ENCODE measurements around the gene LGR6.

LGR6 gene

DNA sequence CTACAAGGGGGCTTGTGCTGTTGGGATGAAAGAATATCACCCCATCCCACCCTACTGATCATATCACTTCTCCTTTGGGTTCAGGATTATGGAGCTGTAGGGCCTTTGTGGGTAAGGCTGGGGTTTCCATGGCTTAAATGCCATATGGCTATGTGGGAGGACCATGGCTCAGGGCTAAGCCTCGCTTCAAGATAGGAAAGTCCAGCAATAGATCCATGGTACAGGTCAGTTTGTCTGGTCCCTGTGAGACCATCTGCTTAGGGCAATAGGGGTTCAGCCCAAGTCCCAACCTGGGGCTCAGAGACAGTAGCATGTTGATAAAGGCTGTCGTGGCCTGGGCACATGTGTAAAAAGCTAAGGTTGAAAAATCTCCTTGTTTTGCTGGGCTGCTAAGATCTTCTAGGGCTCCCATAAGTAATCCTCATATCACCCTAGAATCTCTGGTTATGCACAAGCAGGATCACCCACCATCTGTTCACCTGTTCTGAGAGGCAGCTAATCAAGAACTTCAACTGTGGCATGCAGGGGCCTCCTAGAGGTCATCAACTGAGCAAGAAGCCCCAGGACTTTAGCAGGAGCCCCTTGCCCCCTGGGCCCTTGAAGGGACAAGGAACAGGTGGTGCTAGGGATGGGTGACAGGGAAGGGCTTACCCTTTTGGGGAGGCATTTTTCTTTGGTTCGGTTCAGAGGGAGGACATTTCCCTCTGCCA is 81.6 kb downstream of the LGR6 start:
- no peak for DNase-seq

DNA sequence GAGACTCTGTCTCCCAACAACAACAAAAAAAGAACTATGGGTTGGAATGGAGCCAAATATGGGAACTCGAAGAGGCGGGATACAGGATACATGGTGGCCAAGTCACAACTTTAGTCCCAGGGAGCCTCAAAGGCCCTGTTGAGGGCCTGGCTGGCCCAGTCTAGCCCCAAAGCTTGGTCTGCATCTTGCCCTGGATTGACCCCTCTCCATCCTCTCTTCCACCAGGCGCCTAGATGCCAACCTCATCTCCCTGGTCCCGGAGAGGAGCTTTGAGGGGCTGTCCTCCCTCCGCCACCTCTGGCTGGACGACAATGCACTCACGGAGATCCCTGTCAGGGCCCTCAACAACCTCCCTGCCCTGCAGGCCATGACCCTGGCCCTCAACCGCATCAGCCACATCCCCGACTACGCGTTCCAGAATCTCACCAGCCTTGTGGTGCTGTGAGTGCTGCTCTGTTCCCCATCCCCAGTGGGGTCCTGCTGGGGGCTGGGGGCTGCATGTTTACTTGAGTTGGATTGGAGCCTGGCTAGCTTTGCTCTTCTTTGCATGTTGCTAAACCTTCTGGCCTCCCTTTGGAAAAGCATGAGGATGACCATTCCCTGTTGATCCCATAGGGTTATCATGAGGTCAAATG is 82.6 kb downstream of the LGR6 start:
- DNase-seq = no peak

DNA sequence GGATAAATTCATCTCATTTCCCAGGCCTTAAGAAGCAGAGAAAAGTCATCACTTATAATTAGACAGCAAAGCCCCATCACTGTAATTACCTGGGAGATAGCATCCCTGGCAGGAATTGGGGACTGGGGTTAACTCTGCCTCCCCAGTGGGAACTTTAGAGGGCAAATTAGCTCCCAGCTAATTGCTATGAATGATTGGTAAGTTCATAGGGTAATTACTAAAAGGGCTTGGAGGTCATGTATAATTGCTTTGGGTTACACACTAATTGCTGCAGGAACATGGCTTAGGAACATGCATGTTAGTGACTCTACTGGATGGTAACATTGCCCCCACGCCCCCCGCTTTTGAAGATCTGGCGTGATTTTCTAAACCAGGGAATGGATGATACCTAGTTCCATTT is 83.3 kb downstream of the LGR6 start:
- DNase-seq = no peak

DNA sequence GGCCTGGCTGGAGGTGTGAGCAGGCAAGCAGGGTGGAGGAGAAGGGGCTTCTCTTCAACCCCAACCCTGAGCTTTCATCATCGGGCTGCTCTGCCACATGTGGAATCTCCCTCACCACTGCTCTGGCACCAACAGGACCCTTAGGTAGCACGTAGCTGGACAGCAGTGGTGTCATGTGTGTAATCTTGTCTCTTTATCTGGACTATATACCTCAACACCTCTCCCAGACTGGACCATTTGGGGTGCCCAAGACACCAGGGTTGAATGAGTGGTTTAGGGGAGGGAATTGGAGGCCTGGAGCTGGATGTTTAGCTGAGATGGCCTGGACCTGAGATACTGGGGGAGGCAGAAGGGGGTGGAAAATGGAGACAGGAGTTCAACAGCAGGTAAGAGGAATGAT is 85.2 kb downstream of the LGR6 start:
- no peak for DNase-seq

DNA sequence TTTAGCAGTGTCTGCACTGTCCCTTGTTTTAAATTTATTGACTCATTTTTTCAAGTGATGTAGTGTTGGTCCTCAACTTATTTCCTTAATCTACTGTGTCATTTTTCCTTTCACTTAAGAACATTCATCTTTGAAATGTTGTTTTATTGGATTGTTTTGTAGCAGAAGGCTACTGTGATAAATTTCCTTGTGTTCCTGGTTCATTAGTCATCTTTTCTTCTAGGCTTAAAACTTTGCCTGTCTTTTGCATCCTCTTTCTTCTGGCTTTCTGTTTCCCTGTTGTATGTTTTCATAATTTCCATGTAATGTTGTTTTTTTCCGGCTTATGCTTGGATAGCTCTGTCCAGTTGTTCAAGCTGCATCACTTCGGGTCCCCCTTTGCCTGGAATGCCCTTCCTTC is 86.2 kb downstream of the LGR6 start:
- DNase-seq = no peak

DNA sequence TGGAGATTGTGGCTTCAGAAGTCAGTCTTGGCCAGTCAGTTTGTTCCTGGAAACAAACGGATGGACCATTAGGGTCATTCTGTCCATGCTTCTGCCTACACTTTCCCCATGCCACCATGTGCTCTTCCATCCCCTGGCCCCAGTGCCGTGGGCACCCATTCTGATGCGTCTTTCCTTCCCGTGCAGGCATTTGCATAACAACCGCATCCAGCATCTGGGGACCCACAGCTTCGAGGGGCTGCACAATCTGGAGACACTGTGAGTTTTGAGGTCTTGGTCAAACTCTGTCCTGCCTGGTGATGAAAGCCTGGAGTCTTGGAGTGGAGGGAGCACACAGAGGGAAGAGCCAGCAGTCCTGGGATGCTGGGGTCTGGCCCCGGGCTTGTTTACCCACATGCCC is 87.0 kb downstream of the LGR6 start:
- no peak for DNase-seq

DNA sequence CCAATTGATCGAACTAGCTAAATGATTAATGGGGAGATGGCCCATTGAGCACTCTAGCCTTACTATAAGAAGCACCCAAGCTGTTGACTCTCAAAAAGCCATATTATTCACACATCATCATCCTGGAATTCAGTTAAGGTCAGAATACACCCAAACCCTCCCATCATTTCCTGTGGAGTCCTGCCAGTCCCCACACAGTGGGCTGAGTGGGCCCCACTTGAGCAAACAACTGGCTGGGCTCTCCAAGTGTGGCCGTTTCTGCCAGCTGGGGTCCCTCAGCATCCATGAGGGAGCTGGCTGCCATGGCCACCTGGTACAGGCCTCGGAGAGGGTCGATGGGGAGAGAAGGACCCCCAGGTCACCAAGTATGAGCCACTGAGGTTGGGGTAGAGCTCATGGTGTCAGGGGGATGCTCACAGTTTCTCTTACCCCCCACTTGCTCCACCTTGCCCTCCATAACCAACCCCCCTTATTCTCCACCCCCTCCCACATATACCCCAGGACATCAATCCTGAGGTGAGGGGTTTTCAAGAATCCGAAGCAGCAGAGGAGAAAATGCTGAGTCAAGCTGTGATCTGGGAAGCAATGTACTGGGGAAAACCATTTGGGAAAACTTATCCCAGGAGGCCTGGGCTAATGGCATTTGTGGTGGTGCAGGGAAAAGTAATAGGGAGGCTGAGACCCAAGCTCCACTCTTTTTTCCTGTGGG is 87.9 kb downstream of the LGR6 start:
- DNase-seq = no peak

DNA sequence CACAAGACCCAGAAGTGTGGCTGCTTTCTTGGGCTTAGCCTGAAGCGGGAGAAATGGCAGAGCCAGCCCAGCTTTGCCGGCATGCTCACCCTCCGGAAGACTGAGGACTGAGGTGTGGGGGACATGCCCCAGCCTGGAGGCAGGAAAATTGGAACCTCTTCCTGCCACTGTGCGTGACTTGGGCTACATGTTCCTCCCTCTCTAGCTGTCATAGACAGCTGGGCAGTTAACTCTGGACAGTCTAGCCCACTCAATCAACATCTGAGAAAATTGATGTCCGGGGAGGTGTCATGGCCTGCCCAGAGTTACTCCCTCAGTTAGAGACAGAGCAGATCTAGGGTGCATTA is 88.4 kb downstream of the LGR6 start:
- DNase-seq = no peak

DNA sequence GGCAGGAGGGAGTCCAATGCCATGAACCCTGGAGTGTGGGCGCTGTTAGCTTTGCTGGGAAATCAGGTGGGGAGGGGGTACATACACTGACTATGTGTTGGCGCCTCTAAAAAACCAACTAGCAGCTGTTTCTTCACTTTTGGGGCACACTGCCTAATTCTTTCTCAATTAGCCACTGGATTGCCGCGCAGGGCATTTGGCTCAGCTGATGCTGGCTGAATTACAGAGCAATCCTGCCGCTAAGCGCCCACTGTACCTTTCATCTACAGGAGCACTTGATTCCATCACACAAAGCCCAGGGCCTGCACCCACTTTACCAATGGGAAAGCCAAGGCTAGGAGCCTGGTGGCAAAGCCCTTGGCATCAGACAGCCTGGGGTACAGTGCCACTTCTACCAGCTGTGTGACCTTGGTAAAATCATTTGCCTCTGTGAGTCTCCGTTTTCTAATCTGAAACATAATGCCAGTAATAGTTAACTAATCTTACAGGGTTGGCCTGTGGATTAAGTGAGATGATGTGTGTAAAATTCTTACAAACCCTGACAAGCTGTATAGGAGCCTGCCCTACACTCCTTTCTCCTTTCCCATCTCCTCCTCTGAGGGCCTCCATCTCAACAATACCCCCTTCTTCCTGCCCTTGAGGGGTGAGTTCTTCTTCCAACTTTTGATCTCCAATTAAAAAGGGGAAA is 89.1 kb downstream of the LGR6 start:
- DNase-seq = no peak

DNA sequence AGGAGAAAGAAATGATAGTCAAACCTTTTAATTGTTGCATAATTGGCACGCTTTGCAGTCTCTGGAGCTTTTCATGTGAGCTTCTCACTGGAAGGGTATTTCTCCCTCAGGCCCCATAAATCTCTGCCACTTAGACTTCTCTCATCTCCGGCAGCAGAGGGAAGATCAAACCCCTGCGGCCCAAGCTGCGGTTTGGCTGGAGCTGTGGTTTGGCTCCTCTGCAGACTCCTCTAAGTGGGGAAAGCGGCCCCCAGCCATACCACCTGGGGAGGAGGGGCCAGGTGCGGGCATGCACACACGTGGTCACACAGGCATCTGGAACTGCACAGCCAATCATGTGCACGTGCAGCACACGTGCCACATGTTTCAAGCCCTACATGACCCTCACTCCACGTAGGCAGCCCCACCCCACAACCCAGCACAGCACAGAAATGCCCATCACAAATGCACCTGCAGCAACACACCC is 89.8 kb downstream of the LGR6 start:
- DNase-seq = peak; percentile 70

DNA sequence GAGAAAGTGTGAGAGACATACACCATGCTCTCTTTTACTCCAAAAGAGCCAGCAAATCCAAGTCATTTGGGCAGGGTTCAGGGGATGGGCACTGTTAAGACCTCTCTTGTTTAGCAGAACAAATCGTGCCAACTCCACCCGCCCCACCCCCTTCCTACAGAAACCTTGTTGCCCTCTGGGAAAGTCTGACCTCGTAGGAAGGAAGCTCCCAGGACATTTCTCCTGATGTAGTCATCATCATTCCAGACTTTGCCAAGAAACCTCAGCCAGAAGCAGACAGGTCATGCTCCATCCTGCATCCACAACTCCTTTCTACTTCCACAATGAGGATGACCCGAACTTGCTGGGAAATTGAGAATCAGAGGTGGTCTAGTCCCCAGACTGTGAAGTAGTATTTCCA is 90.4 kb downstream of the LGR6 start:
- no peak for DNase-seq

DNA sequence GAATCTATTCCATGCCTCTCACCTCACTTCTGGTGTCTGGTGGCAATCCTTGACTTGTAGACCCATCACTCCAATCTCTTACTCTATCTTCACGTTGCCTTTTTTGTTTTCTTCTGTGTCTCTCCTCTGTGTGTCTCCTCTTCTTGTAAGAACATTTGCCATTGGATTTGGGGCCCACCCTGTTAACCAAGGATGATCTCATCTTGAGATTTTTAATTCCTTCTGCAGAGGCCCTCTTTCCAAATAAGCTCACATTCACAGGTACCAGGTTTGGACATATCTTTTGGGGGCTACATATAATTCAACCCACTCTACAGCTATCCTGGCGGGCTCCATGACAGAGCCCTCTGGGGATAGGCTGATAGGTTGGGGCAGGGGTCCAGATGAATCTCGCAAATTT is 92.3 kb downstream of the LGR6 start:
- DNase-seq = no peak

DNA sequence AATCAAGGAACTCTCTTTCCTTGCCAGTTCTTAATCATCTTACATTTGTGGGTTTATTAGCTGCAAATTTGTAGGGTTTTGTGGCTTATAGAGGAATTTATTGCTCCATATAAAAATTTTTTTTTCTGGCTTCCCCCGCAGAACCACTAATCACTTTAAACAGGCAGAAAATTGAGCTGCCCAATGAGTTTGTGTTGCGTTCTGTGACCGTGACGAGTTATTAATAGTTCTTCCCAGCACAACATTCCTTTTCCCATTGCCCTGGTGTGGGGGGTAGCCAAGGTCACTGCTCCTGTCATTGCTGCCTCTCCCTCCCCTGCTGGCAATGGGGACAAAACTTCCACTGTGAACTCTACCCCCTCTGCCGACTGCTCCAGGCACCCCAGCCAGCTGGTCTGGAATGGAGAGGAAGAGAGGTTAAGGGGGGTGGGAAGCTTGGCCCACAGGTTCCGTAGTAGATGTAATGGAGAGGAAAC is 93.1 kb downstream of the LGR6 start:
- no peak for DNase-seq

DNA sequence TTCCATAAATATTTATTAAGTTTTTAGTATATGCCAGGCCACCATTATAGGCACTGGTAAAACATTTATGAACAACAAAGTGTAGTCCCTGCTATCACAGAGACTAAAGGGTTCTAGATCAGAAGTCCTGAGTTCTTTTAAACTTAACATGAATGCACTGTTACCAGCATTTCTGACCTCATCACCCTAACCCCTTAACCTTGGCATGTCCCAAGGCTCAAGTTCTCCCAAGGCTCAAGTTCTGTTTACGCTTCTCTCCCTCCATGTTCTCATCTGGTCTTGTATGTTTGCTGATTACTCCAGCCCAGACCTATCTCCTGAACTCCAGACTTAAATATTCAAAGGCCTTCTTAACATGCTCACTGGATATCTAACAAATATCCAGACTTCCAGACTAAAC is 93.6 kb downstream of the LGR6 start:
- DNase-seq = no peak

DNA sequence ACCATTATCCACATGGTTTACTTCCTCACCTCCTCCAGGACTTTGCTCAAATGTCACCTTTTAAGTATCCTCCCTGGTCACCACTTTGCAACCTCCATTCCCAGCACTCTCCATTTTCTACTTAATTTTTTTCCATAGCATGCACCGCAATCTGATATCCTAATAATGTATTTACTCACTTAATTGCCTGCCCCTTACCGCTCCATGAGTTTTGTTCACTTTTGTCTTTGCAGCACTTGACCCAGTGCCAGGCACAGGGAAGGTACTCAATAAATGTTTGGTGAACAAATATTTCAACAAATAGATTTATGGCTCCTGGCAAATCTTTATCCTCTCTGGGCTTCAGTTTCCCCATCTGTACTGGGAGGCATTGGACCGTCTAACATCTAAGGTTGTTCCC is 94.6 kb downstream of the LGR6 start:
- DNase-seq = peak; percentile 54

DNA sequence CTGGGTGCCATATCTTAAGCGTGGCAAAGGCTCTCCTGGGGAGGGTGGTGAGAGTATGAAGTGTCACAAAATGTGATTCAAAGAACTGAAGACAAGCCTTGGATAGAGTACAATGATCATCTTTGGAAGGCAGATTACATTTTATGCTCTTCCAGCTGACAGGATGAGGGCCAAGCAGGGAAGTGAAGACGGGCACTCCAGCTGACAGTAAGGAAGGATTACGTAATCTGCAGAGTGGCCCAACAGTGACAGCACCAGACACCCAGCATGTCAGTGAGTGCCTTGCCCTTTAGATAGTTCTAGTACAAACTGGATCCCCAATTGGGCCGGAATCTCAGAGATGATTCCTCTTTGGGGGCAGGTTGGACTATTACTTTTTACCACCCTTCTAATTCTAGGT is 95.4 kb downstream of the LGR6 start:
- DNase-seq = no peak

DNA sequence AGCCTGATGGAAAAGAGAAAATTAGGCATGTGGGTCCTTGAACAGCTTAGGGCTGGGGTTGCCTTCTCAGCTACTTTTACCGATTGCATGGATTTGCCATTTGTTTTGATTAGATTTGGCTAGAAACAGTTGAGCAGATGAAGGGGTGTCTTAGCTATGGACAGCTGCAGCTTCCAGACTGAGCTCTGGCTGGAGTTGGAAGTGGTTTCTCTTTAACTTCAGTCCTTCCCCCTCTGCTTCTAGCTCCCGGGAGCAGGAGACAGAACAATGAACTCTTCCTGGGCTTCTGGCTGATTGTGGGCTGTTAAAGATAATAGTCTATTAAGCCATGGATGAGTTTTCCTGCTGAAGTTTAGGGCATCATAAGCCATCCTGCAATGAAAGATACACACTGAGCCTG is 97.4 kb downstream of the LGR6 start:
- no peak for DNase-seq

DNA sequence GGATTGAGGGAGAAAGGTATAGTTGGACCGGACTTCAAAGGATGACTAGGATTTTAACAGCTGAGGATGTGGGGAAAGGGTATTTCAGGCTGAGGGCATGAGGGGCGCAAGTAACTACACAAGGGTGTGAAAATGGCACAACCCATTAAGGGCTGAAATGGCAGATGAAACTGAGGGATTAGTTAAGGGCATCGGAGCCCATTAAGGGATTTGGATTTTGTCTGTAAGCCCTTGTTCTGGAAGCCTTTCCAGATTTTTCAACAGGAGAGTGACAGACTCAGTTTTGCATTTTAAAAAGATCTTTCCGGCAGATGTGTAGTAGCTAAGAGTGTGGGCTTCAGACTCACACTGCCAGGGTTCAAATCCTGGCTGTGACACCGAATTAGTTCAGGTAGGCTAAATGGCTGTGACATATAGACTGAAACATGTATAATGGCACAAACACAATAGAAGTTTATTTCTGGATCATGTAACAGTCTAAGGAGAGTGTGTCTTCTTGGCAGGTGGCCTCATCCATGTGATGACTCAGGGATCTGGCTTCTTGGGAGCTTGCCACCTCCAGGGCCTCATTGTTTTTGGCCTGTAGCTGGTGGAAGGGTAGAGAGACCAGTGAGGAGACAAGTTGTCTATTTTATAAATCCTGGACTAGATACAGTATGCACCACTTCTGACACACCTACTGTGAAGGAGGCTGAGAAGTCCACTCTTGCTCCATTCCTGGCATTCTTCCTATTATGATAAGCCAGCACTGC is 98.5 kb downstream of the LGR6 start:
- no peak for DNase-seq

DNA sequence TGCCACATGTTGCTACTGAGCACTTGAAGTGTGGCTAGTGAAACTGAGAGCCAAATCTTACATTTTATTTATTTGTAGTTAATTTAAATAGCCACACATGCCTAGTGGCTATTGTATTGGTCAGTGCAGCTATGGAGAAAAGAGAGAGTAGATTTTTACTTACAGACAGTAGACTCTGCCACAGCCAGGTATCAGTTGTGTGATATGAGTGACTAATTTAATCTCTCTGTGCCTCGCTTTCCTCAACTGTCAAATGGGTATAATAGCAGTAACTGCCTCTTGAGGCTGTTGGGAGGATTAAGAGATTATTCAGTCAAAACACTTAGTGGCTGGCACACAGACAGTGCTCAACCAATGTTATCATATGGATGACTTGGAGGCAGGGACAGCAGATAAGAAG is 99.2 kb downstream of the LGR6 start:
- no peak for DNase-seq

DNA sequence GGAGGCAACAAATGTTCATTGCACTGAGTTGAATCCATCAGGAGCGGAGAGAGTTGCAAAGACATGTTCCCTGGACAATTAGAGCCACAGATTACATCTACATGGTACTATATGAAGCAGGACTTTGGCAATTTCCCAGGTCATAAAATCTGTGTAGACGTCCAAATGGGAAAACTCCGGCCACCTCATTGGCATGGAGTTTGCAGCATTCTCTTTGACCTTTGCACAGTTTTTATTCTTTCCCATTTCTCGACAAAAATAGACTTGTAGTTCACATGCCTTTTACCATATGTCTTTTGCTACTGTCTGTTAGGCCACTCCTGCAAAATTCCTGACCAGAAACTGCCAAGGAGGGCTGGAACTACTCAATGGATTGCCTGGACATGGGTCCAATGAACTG is 100.0 kb downstream of the LGR6 start:
- no peak for DNase-seq

DNA sequence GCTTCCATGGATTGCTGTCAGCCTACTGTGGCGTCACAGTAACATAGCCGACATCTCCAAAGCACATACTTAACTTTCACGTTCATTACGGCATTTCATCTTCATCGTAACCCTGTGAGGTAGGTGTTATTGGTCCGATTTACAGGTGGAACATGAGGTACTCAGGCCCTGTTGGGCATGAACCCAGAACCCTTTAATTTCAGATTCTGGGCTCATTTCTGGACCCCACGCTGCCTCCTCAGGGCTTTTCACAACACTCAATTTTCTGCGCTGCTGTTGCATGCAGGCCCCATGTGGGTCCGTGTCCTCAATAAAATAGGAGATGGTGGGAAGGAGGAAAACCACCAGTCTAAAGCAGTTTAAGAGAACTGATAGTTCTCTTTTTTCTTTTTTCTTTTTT is 108.6 kb downstream of the LGR6 start:
- DNase-seq = no peak

DNA sequence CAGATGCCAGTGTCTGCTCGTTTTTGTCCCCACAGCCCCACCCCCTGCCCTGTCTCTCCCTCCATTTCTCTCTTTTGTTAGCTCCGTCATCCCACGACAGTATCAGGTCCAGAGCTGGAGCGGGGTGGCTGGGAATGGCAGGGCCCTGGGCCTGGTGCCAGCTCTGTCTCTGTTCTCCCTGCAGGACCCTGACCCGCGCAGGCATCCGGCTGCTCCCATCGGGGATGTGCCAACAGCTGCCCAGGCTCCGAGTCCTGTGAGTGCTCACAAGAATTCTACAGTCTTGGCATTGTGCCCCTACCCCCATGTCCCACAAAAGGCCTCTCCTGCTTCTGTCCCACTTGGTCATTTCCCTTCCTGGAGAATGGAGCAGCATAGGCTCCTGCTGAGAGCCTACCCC is 110.8 kb downstream of the LGR6 start:
- peak; percentile 7 for DNase-seq

DNA sequence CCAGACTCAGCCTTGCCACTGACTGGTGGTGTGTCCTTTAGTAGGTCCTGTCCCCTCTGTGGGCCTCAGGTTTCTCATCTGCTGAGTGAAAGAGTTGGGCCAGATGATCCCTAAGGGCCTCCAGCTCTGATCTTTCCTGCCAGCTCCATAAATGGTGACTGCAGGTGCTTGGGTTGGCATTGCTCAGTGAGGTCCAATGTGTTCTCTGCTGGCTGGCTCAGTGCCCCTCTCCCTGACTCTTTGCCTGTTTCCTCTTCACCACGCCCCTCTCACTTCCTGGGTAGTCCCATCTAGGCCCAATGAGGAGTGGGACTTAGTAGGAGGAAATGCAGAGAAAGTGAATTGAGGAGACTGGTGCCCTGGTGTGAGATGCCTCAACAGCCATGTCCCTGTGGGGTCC is 111.6 kb downstream of the LGR6 start:
- DNase-seq = no peak

All from COR-L47 (cell line).